Spleen (tissue), 11 donors: ENCODE data around the gene TLR5. TPM values are rescaled to one million over a fixed set of nuclear protein-coding genes. Genes with fewer than 3 reads are reported as not detected.
A peak's percentile ranks its signal among the peaks of the same experiment; 100 is the strongest.

Source experiments
- DNase-seq: peaks from one replicate; pipeline ENCODE4 v3.0.0-alpha.2; 2020
- H3K27ac ChIP-seq, 8 donors: fragments of 200-600 bp; sonication (generic) in 7 of 8; 1 replicate in 4 of 8; 2 replicates in 4 of 8; pipeline versions ENCODE4 v1.5.0 to v1.8.0; 2016 to 2021; ENCODE audit warnings: inconsistent platforms in 4 of 8, mild to moderate bottlenecking in 4 of 8, moderate library complexity in 1 of 8
- H3K27me3 ChIP-seq, 7 donors: fragments of 200-600 bp; sonication (generic) in 6 of 7; replicated peaks in 1 of 7; 1 replicate in 4 of 7; 2 replicates in 3 of 7; pipeline versions ENCODE4 v1.5.0 to v1.8.0; 2016 to 2021; ENCODE audit warnings: inconsistent platforms in 3 of 7, mild to moderate bottlenecking in 1 of 7
- H3K36me3 ChIP-seq, 6 donors: fragments of 200-600 bp; sonication (generic) in 5 of 6; 1 replicate in 4 of 6; 2 replicates in 2 of 6; pipeline versions ENCODE4 v1.5.0 to v1.8.0; 2016 to 2021; ENCODE audit warnings: inconsistent platforms in 2 of 6
- H3K4me1 ChIP-seq, 6 donors: fragments of 200-600 bp; sonication (generic) in 5 of 6; 1 replicate in 3 of 6; 2 replicates in 3 of 6; pipeline versions ENCODE4 v1.5.0 to v1.8.0; 2016 to 2021; ENCODE audit warnings: inconsistent platforms in 3 of 6
- H3K4me3 ChIP-seq, 8 donors: fragments of 200-600 bp; sonication (generic) in 7 of 8; 1 replicate in 4 of 8; 2 replicates in 4 of 8; pipeline versions ENCODE4 v1.5.0 to v1.8.0; 2016 to 2021; ENCODE audit warnings: inconsistent platforms in 4 of 8, mild to moderate bottlenecking in 4 of 8, moderate library complexity in 2 of 8
- H3K9me3 ChIP-seq, 8 donors: fragments of 200-600 bp; sonication (generic) in 7 of 8; 1 replicate in 4 of 8; 2 replicates in 4 of 8; pipeline versions ENCODE4 v1.5.0 to v1.8.0; 2016 to 2021; ENCODE audit warnings: inconsistent platforms in 4 of 8
- CTCF ChIP-seq, 11 experiments: fragments of 200-600 bp in 7 of 11; fragments of 450-650 bp in 4 of 11; sonication (generic) in 4 of 11; IDR thresholded peaks in 8 of 11; conservative IDR thresholded peaks in 3 of 11; 1 replicate in 7 of 11; 2 replicates in 4 of 11; pipeline versions ENCODE4 v1.4.0 to v1.8.0; 2016 to 2021; ENCODE audit warnings: antibody characterized with exemption in 11 of 11, inconsistent platforms in 4 of 11, mild to moderate bottlenecking in 1 of 11
- POLR2A ChIP-seq, 3 donors: fragments of 450-650 bp; IDR thresholded peaks; one replicate each; pipeline ENCODE4 v1.5.1; 2017; ENCODE audit warnings: antibody characterized with exemption in 3 of 3, mild to moderate bottlenecking in 1 of 3
- POLR2AphosphoS5 ChIP-seq, 3 donors: sonication (generic); formaldehyde crosslinking; IDR thresholded peaks; one replicate each; pipeline ENCODE4 v1.5.1; 2017; ENCODE audit warnings: antibody characterized with exemption in 3 of 3
- WGBS, 5 donors: extraction: QIAGEN DNeasy Blood & Tissue Kit in 3 of 5; methylation state at CpG; one replicate each; pipeline versions ENCODE4 v1.1.5 to v1.1.7; 2013 to 2018; 5-methylcytosine and 5-hydroxymethylcytosine counted together
- intact Hi-C: fragments of 100-400 bp; cut with DNase I; formaldehyde crosslinking; loops from one replicate; pipeline ENCODE4 v1.15.0; 2023; ENCODE audit warnings: low total_unique reads
- polyA plus RNA-seq, 3 donors: library from polyadenylated mRNA; stranded (reverse); fragments of 200-250 nt; gene quantifications; one replicate each; pipeline ENCODE4 v1.2.1, GENCODE V29; 2013
- total RNA-seq, 7 donors: library from RNA; depleted of rRNA in 3 of 7; stranded (reverse); fragments of >200 nt in 3 of 7; fragmentation: NEBNext Ultra II Directional in 4 of 7; extraction: Animal tissue kit (Norgen Biotek cat#: 25700) in 4 of 7; gene quantifications; one replicate each; pipeline versions ENCODE4 v1.1.0 to v1.2.1, GENCODE V29; 2016 to 2021
- donor health status: healthy with polysubstance abuse.
- donor health status: DM: no; HTN: no; CAD: no; lungs with moderate emphysema.
- donor health status: DM: no; HTN: no; CAD: no.
- donor health status: Bipolar disorder and iron deficiency.
- donor health status: healthy.
- donor health status: DM: no; HTN: no; CAD: no.
- donor health status: DM: yes; HTN: yes; CAD: no.

TLR5 gene
- total and polyA plus RNA-seq, 10 donors, result 1.0 to 28.2 (median 13.7) TPM

DNA sequence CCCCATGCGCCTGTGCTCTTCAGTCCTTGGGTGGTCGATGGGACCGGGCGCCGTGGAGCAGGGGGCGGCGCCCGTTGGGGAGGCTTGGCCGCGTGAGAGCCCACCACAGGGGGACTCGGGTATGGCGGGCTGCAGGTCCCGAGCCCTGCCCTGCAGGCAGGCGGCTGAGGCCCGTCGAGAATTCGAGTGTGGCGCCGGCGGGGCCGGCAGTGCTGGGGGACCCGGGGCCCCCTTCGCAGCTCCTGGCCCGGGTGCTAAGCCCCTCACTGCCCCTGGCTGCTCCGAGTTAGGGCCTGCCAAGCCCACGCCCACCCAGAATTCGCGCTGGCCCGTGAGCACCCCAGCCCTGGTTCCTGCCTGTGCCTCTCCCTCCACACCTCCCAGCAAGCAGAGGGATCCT, 26.1 kb downstream of the TLR5 start:
- no peaks in the 10 kb centered on the region for H3K9me3 ChIP-seq
- H3K36me3 ChIP-seq, result peaks cover 0 to 7% (median 0%) of the 10 kb centered on the region in 6 donors
- no peak overlapping the region for H3K4me3 ChIP-seq
- no peak overlapping the region for H3K27ac ChIP-seq
- 93 to 96% (median 95%) methylated on average over 22 to 29 of the region's 29 CpGs; no CpG with 5 or more reads in 1 of the 5 donors for WGBS, 5 donors
- intact Hi-C loops, result no loop called here
- no peak for DNase-seq
- no peak for TF ChIP-seq POLR2A (IDR thresholded peaks at IDR 0.05)
- TF ChIP-seq POLR2AphosphoS5 (IDR thresholded peaks at IDR 0.05), result peak in 1 of 3 donors; percentile 29
- TF ChIP-seq CTCF (IDR thresholded peaks at IDR 0.05 in 8 of 11, conservative IDR thresholded peaks at IDR 0.05 in 3 of 11), result no peak
- no peaks in the 10 kb centered on the region for H3K27me3 ChIP-seq
- no peaks in the 10 kb centered on the region for H3K4me1 ChIP-seq

DNA sequence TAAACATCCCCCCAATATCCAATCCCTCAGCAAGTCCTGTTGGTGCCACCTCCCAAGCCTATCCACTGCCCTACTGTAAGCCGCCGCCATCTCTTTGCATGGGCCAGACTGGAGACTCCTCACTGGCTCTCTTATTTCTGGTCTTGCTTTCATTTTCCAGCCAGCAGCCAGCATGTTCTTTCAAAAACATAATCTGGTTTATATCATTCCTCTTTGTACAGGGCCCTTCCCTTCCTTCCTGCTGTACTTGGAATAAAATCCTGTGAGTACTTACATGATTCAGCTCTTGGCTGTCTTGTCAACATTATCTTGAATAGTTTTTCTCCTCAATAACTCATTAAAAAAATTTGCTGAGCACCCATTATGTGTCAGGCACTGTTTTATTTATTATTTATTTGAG, 28.2 kb downstream of the TLR5 start:
- no peak for DNase-seq
- Histone ChIP-seq H3K36me3 (peaks cover 0 to 5% (median 0%) of the 10 kb centered on the region in 6 donors), H3K27ac (peak overlapping the region in 6 of 8 donors; percentile 10 to 63 (median 40)), H3K4me1 (no peaks in the 10 kb centered on the region), H3K27me3 (no peaks in the 10 kb centered on the region), H3K4me3 (no peak overlapping the region), H3K9me3 (no peaks in the 10 kb centered on the region)
- intact Hi-C loops, result no loop called here
- no peak for TF ChIP-seq POLR2AphosphoS5 (IDR thresholded peaks at IDR 0.05)
- TF ChIP-seq POLR2A (IDR thresholded peaks at IDR 0.05), result no peak
- TF ChIP-seq CTCF (IDR thresholded peaks at IDR 0.05 in 8 of 11, conservative IDR thresholded peaks at IDR 0.05 in 3 of 11), result no peak
- 55 to 87% (median 78%) methylated on average over 2 of the region's 2 CpGs for WGBS, 5 donors

DNA sequence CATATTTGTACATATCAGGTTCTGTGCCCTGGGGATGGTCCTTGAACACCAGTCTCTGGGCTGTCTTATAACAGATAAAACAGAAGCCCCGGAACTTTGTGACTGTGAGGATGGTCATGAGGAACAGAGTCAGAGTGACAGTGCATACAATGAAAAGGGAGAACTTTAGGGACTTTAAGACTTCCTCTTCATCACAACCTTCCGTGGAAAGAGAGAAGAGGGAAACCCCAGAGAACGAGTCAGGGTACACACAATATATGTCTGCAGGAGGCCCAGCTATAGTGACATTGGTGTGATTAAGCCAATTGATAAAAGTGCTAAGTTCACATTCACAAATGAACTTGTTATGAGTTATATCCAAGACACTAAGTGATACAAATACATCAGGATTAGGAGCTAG, 32.1 kb downstream of the TLR5 start:
- no peak for DNase-seq
- peaks cover 0 to 5% (median 0%) of the 10 kb centered on the region in 6 donors for H3K36me3 ChIP-seq
- intact Hi-C loops, result no loop called here
- 45 to 82% (median 53%) methylated on average over 3 of the region's 3 CpGs for WGBS, 5 donors
- no peaks in the 10 kb centered on the region for H3K27me3 ChIP-seq
- no peak overlapping the region for H3K27ac ChIP-seq
- no peaks in the 10 kb centered on the region for H3K4me1 ChIP-seq
- H3K9me3 ChIP-seq, result no peaks in the 10 kb centered on the region
- TF ChIP-seq POLR2AphosphoS5 (IDR thresholded peaks at IDR 0.05), result no peak
- TF ChIP-seq CTCF (IDR thresholded peaks at IDR 0.05 in 8 of 11, conservative IDR thresholded peaks at IDR 0.05 in 3 of 11), result no peak
- TF ChIP-seq POLR2A (IDR thresholded peaks at IDR 0.05), result no peak
- no peak overlapping the region for H3K4me3 ChIP-seq

DNA sequence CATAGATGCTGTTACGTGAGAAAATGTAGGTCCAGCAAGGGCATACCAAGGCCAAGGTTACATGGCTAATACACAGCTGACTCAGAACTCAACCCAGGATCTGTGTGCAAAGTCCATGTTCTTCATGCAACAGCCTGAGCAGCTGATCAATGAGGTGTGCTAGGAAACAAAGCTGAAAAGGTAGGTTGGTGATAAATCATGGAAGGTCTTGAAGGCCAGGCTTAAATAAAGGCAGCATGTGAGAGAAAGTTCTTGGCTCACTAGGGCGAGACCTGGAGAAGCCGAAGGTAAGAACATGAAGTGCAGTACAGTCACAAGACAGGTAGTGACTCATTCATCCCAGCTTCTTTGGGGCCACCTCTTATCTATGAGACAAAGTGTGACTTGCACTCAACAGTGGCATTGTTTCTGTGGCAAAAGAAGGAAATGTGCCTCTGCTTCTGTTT, 33.4 kb downstream of the TLR5 start:
- intact Hi-C loops, result no loop called here
- WGBS, 5 donors, result 73 to 89% (median 86%) methylated on average over 3 of the region's 3 CpGs
- TF ChIP-seq POLR2AphosphoS5 (IDR thresholded peaks at IDR 0.05), result no peak
- no peak for TF ChIP-seq POLR2A (IDR thresholded peaks at IDR 0.05)
- no peak for TF ChIP-seq CTCF (IDR thresholded peaks at IDR 0.05 in 8 of 11, conservative IDR thresholded peaks at IDR 0.05 in 3 of 11)

More for the DNA sequence above, 33.4 kb downstream of the TLR5 start:
- Histone ChIP-seq H3K27ac (no peak overlapping the region), H3K4me1 (no peaks in the 10 kb centered on the region), H3K27me3 (no peaks in the 10 kb centered on the region), H3K9me3 (no peaks in the 10 kb centered on the region), H3K36me3 (peaks cover 0 to 5% (median 0%) of the 10 kb centered on the region in 6 donors), H3K4me3 (no peak overlapping the region)
- no peak for DNase-seq
